Measurements from ENCODE around the gene TNFSF11.
"Not testable (repeated sequence)": the region's sequence is repeated elsewhere in the genome, so short reads cannot be mapped to it uniquely, and the experiment has no call there.

TNFSF11 gene

DNA sequence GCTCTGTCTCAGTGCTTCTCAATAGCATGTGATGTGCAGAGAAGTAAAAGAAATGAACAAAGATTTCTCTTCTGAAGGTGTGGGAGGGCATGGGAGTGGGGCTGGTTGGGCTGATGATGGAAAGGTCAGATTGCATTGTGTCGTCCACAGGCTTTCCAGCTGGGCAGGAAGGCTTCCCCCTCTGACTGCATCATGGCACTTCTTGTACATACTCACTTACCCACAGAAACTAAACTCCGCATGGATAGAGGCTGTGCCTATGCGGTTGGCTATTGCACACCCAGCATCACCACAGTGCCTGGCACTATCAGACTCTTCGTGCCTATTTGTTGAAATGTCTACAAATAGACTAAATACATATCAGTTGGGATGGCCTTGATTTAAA lies 24.4 kb upstream of the TNFSF11 start:
- Histone ChIP-seq H3K4me3 (ENCODE audit: low read depth in 1 of 2, low read length in 1 of 2) (no peak overlapping the region), H3K27ac (no peak overlapping the region), H3K4me1 (ENCODE audit: control insufficient read depth in 1 of 2, insufficient read depth in 1 of 2, low read depth in 1 of 2, low read length in 1 of 2) (no peaks in the 10 kb centered on the region), H3K27me3 (no peaks in the 10 kb centered on the region), H3K9me3 (no peaks in the 10 kb centered on the region), H3K36me3 (no peaks in the 10 kb centered on the region)
- TF ChIP-seq, protein P1, sequence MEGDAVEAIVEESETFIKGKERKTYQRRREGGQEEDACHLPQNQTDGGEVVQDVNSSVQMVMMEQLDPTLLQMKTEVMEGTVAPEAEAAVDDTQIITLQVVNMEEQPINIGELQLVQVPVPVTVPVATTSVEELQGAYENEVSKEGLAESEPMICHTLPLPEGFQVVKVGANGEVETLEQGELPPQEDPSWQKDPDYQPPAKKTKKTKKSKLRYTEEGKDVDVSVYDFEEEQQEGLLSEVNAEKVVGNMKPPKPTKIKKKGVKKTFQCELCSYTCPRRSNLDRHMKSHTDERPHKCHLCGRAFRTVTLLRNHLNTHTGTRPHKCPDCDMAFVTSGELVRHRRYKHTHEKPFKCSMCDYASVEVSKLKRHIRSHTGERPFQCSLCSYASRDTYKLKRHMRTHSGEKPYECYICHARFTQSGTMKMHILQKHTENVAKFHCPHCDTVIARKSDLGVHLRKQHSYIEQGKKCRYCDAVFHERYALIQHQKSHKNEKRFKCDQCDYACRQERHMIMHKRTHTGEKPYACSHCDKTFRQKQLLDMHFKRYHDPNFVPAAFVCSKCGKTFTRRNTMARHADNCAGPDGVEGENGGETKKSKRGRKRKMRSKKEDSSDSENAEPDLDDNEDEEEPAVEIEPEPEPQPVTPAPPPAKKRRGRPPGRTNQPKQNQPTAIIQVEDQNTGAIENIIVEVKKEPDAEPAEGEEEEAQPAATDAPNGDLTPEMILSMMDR (IDR thresholded peaks at IDR 0.05) = no peak

DNA sequence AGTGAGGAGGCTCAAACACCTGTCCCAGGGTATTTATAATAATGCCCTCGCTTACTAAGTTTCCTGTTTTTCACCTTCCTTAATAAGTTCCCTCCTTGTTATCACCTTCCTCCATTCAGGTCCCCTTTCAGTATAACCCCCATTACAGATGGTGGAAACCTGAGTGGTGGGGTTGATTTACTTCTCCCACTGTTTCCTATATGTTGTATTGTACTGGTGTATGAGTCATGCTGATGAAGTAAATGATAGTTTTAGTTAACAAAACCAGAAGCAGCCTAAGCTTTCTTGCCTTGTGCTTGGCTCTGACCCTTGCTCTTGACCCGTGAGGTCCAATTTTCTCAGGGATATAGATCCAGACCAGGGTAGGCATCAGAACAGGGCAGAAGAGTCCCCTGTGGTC lies 22.3 kb upstream of the TNFSF11 start:
- H3K4me3 ChIP-seq (ENCODE audit: low read depth in 1 of 2, low read length in 1 of 2) = no peak overlapping the region
- no peak overlapping the region for H3K27ac ChIP-seq
- H3K27me3 ChIP-seq = no peaks in the 10 kb centered on the region
- H3K9me3 ChIP-seq = no peaks in the 10 kb centered on the region
- TF ChIP-seq, protein P1 (IDR thresholded peaks at IDR 0.05) = no peak
- H3K36me3 ChIP-seq = no peaks in the 10 kb centered on the region
- no peaks in the 10 kb centered on the region for H3K4me1 ChIP-seq (ENCODE audit: control insufficient read depth in 1 of 2, insufficient read depth in 1 of 2, low read depth in 1 of 2, low read length in 1 of 2)

GRCh38 chr13:42553098-42554046 lies 20.6 kb upstream of the TNFSF11 start:
- Histone ChIP-seq H3K4me1 (ENCODE audit: control insufficient read depth in 1 of 2, insufficient read depth in 1 of 2, low read depth in 1 of 2, low read length in 1 of 2) (no peaks in the 10 kb centered on the region), H3K36me3 (no peaks in the 10 kb centered on the region)

GRCh38 chr13:42559057-42559456 lies 14.9 kb upstream of the TNFSF11 start:
- Histone ChIP-seq H3K36me3 (no peaks in the 10 kb centered on the region), H3K9me3 (no peaks in the 10 kb centered on the region), H3K27me3 (no peaks in the 10 kb centered on the region), H3K4me3 (ENCODE audit: low read depth in 1 of 2, low read length in 1 of 2) (no peak overlapping the region), H3K4me1 (ENCODE audit: control insufficient read depth in 1 of 2, insufficient read depth in 1 of 2, low read depth in 1 of 2, low read length in 1 of 2) (no peaks in the 10 kb centered on the region), H3K27ac (no peak overlapping the region)
- TF ChIP-seq, protein P1 (IDR thresholded peaks at IDR 0.05) = no peak

More at GRCh38 chr13:42553098-42554046, 20.6 kb upstream of the TNFSF11 start:
- no peak overlapping the region for H3K4me3 ChIP-seq (ENCODE audit: low read depth in 1 of 2, low read length in 1 of 2)
- no peak overlapping the region for H3K27ac ChIP-seq
- no peaks in the 10 kb centered on the region for H3K27me3 ChIP-seq
- H3K9me3 ChIP-seq = no peaks in the 10 kb centered on the region
- TF ChIP-seq, protein P1 (IDR thresholded peaks at IDR 0.05) = no peak

DNA sequence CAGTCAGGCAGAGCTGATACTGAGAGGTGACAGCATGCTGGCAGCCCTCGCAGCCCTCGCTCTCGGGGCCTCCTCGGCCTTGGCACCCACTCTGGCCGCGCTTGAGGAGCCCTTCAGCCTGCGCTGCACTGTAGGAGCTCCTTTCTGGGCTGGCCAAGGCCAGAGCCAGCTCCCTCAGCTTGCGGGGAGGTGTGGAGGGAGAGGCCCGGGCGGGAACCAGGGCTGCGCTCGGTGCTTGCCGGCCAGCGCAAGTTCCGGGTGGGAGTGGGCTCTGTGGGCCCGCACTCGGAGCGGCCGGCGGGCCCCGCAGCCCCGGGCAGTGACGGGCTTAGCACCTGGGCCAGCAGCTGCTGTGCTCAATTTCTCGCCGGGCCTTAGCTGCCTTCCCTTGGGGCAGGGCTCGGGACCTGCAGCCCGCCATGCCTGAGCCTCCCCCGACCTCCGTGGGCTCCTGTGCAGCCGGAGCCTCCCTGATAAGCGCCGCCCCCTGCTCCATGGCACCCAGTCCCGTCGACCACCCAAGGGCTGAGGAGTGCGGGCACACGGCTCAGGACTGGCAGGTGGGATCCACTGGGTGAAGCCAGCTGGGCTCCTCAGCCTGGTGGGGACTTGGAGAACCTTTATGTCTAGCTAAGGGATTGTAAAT lies 14.3 kb upstream of the TNFSF11 start:
- H3K27ac ChIP-seq; H3K36me3 ChIP-seq; H3K27me3 ChIP-seq; H3K4me1 ChIP-seq (ENCODE audit: control insufficient read depth in 1 of 2, insufficient read depth in 1 of 2, low read depth in 1 of 2, low read length in 1 of 2); H3K4me3 ChIP-seq (ENCODE audit: low read depth in 1 of 2, low read length in 1 of 2); H3K9me3 ChIP-seq: not testable (repeated sequence)

DNA sequence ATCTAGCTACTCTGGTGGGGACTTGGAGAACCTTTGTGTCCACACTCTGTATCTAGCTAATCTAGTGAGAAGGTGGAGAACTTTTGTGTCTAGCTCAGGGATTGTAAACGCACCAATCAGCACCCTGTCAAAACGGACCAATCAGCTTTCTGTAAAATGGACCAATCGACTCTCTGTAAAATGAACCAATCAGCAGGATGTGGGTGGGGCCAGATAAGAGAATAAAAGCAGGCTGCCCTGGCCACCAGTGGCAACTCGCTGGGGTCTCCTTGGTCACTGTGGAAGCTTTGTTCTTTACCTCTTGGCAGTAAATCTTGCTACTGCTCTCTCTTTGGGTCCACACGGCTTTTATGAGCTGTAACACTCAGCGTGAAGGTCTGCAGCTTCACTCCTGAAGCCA lies 13.6 kb upstream of the TNFSF11 start:
- not testable (repeated sequence) for H3K9me3 ChIP-seq; H3K36me3 ChIP-seq; H3K27me3 ChIP-seq; H3K27ac ChIP-seq; H3K4me1 ChIP-seq (ENCODE audit: control insufficient read depth in 1 of 2, insufficient read depth in 1 of 2, low read depth in 1 of 2, low read length in 1 of 2); H3K4me3 ChIP-seq (ENCODE audit: low read depth in 1 of 2, low read length in 1 of 2)
